Vagina (tissue), 2 donors: ENCODE data around the gene WDR59. TPM values are rescaled to one million over a fixed set of nuclear protein-coding genes. Genes with fewer than 3 reads are reported as not detected.

Experiments
- DNase-seq, 2 donors: peaks; one replicate each; pipeline ENCODE4 v3.0.0-alpha.2; 2017; ENCODE audit errors: extremely low spot score in 2 of 2
- H3K27ac ChIP-seq: fragments of 200-600 bp; sonication (generic); one replicate; pipeline ENCODE4 v1.5.1; 2019
- H3K27me3 ChIP-seq: fragments of 200-600 bp; sonication (generic); one replicate; pipeline ENCODE4 v1.5.1; 2019
- H3K36me3 ChIP-seq, 2 donors: fragments of 200-600 bp; sonication (generic); one replicate each; pipeline ENCODE4 v1.5.1; 2017 to 2019
- H3K4me1 ChIP-seq: fragments of 200-600 bp; sonication (generic); one replicate; pipeline ENCODE4 v1.5.1; 2019
- H3K4me3 ChIP-seq, 2 donors: fragments of 200-600 bp; sonication (generic); 1 replicate in 1 of 2; 2 replicates in 1 of 2; pipeline ENCODE4 v1.5.1; 2016 to 2019
- H3K9me3 ChIP-seq: fragments of 200-600 bp; sonication (generic); one replicate; pipeline ENCODE4 v1.5.1; 2019
- CTCF ChIP-seq, 3 experiments: fragments of 450-650 bp in 2 of 3; fragments of 200-600 bp in 1 of 3; sonication (generic) in 1 of 3; IDR thresholded peaks; one replicate each; pipeline ENCODE4 v1.5.1; 2017 to 2019; ENCODE audit warnings: antibody characterized with exemption in 3 of 3, mild to moderate bottlenecking in 2 of 3, moderate library complexity in 2 of 3
- POLR2A ChIP-seq, 2 donors: fragments of 450-650 bp; IDR thresholded peaks; one replicate each; pipeline ENCODE4 v1.6.1; 2017; ENCODE audit warnings: antibody characterized with exemption in 2 of 2, mild to moderate bottlenecking in 2 of 2, moderate library complexity in 2 of 2
- POLR2AphosphoS5 ChIP-seq, 2 donors: sonication (generic); formaldehyde crosslinking; IDR thresholded peaks; one replicate each; pipeline ENCODE4 v1.9.0; 2017; ENCODE audit warnings: antibody characterized with exemption in 2 of 2, mild to moderate bottlenecking in 2 of 2, low read depth in 1 of 2; ENCODE audit not compliant: insufficient read depth in 1 of 2
- intact Hi-C: fragments of 100-400 bp; cut with DNase I; formaldehyde crosslinking; loops from one replicate; pipeline ENCODE4 v1.15.1; 2023
- total RNA-seq: library from RNA; depleted of rRNA; stranded (reverse); fragments of >200 nt; gene quantifications from one replicate; pipeline ENCODE4 v1.2.3, GENCODE V29; 2016

WDR59 gene
- total RNA-seq, 1 donor from 2014 or later: 95.3 TPM

GRCh38 chr16:74896389-74897370, 88.2 kb downstream of the WDR59 start:
- no peak for DNase-seq
- peaks cover 0 to 49% of the 10 kb centered on the region in 2 donors for H3K36me3 ChIP-seq

GRCh38 chr16:74893541-74893940, 91.4 kb downstream of the WDR59 start:
- TF ChIP-seq POLR2AphosphoS5 (IDR thresholded peaks at IDR 0.05; ENCODE audit: insufficient read depth in 1 of 2, low read depth in 1 of 2) (no peak), POLR2A (IDR thresholded peaks at IDR 0.05) (no peak), CTCF (IDR thresholded peaks at IDR 0.05) (no peak)
- H3K27me3 ChIP-seq: no peaks in the 10 kb centered on the region
- no peak overlapping the region for H3K27ac ChIP-seq
- no peaks in the 10 kb centered on the region for H3K4me1 ChIP-seq
- peaks cover 0 to 38% of the 10 kb centered on the region in 2 donors for H3K36me3 ChIP-seq
- H3K4me3 ChIP-seq: no peak overlapping the region
- no peak for DNase-seq
- H3K9me3 ChIP-seq: no peaks in the 10 kb centered on the region
- intact Hi-C loops: no loop called here

More at GRCh38 chr16:74896389-74897370, 88.2 kb downstream of the WDR59 start:
- intact Hi-C loops: no loop called here
- Histone ChIP-seq H3K27me3 (no peaks in the 10 kb centered on the region), H3K4me3 (no peak overlapping the region), H3K27ac (no peak overlapping the region), H3K4me1 (no peaks in the 10 kb centered on the region), H3K9me3 (no peaks in the 10 kb centered on the region)
- TF ChIP-seq POLR2A (IDR thresholded peaks at IDR 0.05): no peak
- peak in 1 of 2 donors; percentile 26 for TF ChIP-seq POLR2AphosphoS5 (IDR thresholded peaks at IDR 0.05; ENCODE audit: insufficient read depth in 1 of 2, low read depth in 1 of 2)
- TF ChIP-seq CTCF (IDR thresholded peaks at IDR 0.05): no peak

- no peak overlapping the region for H3K27ac ChIP-seq
- no peaks in the 10 kb centered on the region for H3K4me1 ChIP-seq
- DNase-seq: no peak
- TF ChIP-seq POLR2A (IDR thresholded peaks at IDR 0.05): no peak
- no peak for TF ChIP-seq CTCF (IDR thresholded peaks at IDR 0.05)
- no peak for TF ChIP-seq POLR2AphosphoS5 (IDR thresholded peaks at IDR 0.05; ENCODE audit: insufficient read depth in 1 of 2, low read depth in 1 of 2)
- H3K4me3 ChIP-seq: no peak overlapping the region
- intact Hi-C loops: no loop called here
- no peaks in the 10 kb centered on the region for H3K27me3 ChIP-seq
- H3K9me3 ChIP-seq: no peaks in the 10 kb centered on the region
- H3K36me3 ChIP-seq: peaks cover 0 to 38% of the 10 kb centered on the region in 2 donors
Observed at GRCh38 chr16:74892574-74893461, 92.1 kb downstream of the WDR59 start.

GRCh38 chr16:74888888-74889287, 96.0 kb downstream of the WDR59 start:
- Histone ChIP-seq H3K36me3 (peaks cover 0 to 74% of the 10 kb centered on the region in 2 donors), H3K27me3 (no peaks in the 10 kb centered on the region)

More at GRCh38 chr16:74888888-74889287, 96.0 kb downstream of the WDR59 start:
- TF ChIP-seq CTCF (IDR thresholded peaks at IDR 0.05) (no peak), POLR2A (IDR thresholded peaks at IDR 0.05) (no peak), POLR2AphosphoS5 (IDR thresholded peaks at IDR 0.05; ENCODE audit: insufficient read depth in 1 of 2, low read depth in 1 of 2) (no peak)
- Histone ChIP-seq H3K9me3 (no peaks in the 10 kb centered on the region), H3K4me3 (no peak overlapping the region), H3K4me1 (no peaks in the 10 kb centered on the region), H3K27ac (no peak overlapping the region)
- DNase-seq: no peak
- intact Hi-C loops: no loop called here
